GM12878 (cell line): Measurements from ENCODE around the gene NCKAP5. TPM values are rescaled to one million over a fixed set of nuclear protein-coding genes. Genes with fewer than 3 reads are reported as not detected.

Source experiments
- ATAC-seq: fragments of 200-7000 bp; cut with Tn5 transposase; 3 replicates; pipeline ENCODE4 v1.9.1; 2020; ENCODE audit warnings: mild to moderate bottlenecking, moderate library complexity
- BruUV-seq: library from RNA; stranded (reverse); fragments of 400-500 nt; replicated peaks from 2 replicates; lab custom pipeline; 2021; lab: Mats Ljungman, UMichigan
- CTCF ChIA-PET: fragments of 300-600 bp; sonication (Branson Sonifier 250); formaldehyde crosslinking; extraction: SDS; loops from one replicate; lab custom pipeline; 2021; ENCODE audit warnings: inconsistent platforms; lab: Yijun Ruan, JAX
- POLR2A ChIA-PET: fragments of 350-600 bp; formaldehyde crosslinking; extraction: SDS; loops from one replicate; lab custom pipeline; 2021; ENCODE audit warnings: inconsistent platforms; lab: Charles Lee
- RAD21 ChIA-PET: fragments of 300-600 bp; sonication (Branson Sonifier 250); formaldehyde crosslinking; loops from one replicate; lab custom pipeline; 2023; ENCODE audit warnings: antibody characterized with exemption; ENCODE audit not compliant: unreplicated experiment; lab: Charles Lee
- SMC1A ChIA-PET: fragments of 300-600 bp; sonication (Branson Sonifier 250); formaldehyde crosslinking; loops from one replicate; lab custom pipeline; 2023; ENCODE audit not compliant: unreplicated experiment, uncharacterized antibody; lab: Charles Lee
- DNase-seq: peaks from one replicate; pipeline ENCODE4 v3.0.0-alpha.2; 2011; ENCODE audit warnings: low read depth, low spot score
- FAIRE-seq: peaks from 3 replicates; lab custom pipeline; 2011; peaks lifted over from hg19 to GRCh38; lab: Jason Lieb, UNC
- H2AFZ ChIP-seq: 2 replicates; pipeline ENCODE4 v1.6.0; 2011; ENCODE audit warnings: low read depth, low read length, control low read depth; ENCODE audit not compliant: control insufficient read depth
- H3K27ac ChIP-seq: 2 replicates; pipeline ENCODE4 v1.5.1; 2011; ENCODE audit warnings: control low read depth; ENCODE audit not compliant: control insufficient read depth, insufficient read depth
- H3K27me3 ChIP-seq, 2 experiments: replicated peaks in 1 of 2; 2 replicates each; pipeline versions ENCODE4 v1.6.0 to v1.6.1; 2011; ENCODE audit warnings: low read length in 1 of 2; ENCODE audit not compliant: control insufficient read depth in 2 of 2, insufficient read depth in 2 of 2
- H3K36me3 ChIP-seq, 2 experiments: 2 replicates each; pipeline ENCODE4 v1.5.1; 2011; ENCODE audit warnings: low read length in 1 of 2; ENCODE audit not compliant: control insufficient read depth in 2 of 2, insufficient read depth in 2 of 2
- H3K4me1 ChIP-seq: 2 replicates; pipeline ENCODE4 v1.6.1; 2011; ENCODE audit warnings: mild to moderate bottlenecking, low read length, moderate library complexity, mixed read lengths; ENCODE audit not compliant: control insufficient read depth, insufficient read depth
- H3K4me2 ChIP-seq: 2 replicates; pipeline ENCODE4 v1.6.0; 2011; ENCODE audit warnings: control low read depth; ENCODE audit not compliant: control insufficient read depth, insufficient read depth
- H3K4me3 ChIP-seq: fragments of 200-600 bp; sonication (generic); 2 replicates; pipeline ENCODE4 v1.5.1; 2016
- H3K79me2 ChIP-seq: 2 replicates; pipeline ENCODE4 v1.6.0; 2011; ENCODE audit warnings: low read length; ENCODE audit not compliant: control insufficient read depth, insufficient read depth
- H3K9ac ChIP-seq: 2 replicates; pipeline ENCODE4 v1.8.0; 2011; ENCODE audit warnings: low read length, control low read depth, mixed read lengths; ENCODE audit not compliant: control insufficient read depth, insufficient read depth
- H3K9me3 ChIP-seq: replicated peaks from 3 replicates; pipeline ENCODE4 v1.5.1; 2011; ENCODE audit warnings: mild to moderate bottlenecking, low read length; ENCODE audit not compliant: control insufficient read depth, insufficient read depth
- H4K20me1 ChIP-seq: 2 replicates; pipeline ENCODE4 v1.6.0; 2011; ENCODE audit not compliant: control insufficient read depth, insufficient read depth
- BCLAF1 ChIP-seq: fragments of 450-650 bp; IDR thresholded peaks from 2 replicates; pipeline ENCODE4 v1.6.1; 2017; ENCODE audit warnings: antibody characterized with exemption, mild to moderate bottlenecking, moderate library complexity
- ESRRA ChIP-seq: IDR thresholded peaks from 2 replicates; pipeline ENCODE4 v1.6.1; 2012; ENCODE audit warnings: mild to moderate bottlenecking, low read length, improper control_type of control experiment
- HSF1 ChIP-seq: fragments of 150-350 bp; IDR thresholded peaks from 2 replicates; pipeline ENCODE4 v1.6.1; 2014; ENCODE audit warnings: mild to moderate bottlenecking, low read depth, low read length
- LARP7 ChIP-seq: fragments of 450-650 bp; IDR thresholded peaks from 2 replicates; pipeline ENCODE4 v1.6.1; 2017; ENCODE audit warnings: mild to moderate bottlenecking
- MXI1 ChIP-seq: fragments of 150-350 bp; IDR thresholded peaks from 2 replicates; pipeline ENCODE4 v1.6.1; 2011; ENCODE audit warnings: low read depth, mild to moderate bottlenecking, inconsistent platforms, low read length, improper control_type of control experiment
- NR2C1 ChIP-seq: fragments of 450-650 bp; IDR thresholded peaks from 2 replicates; pipeline ENCODE4 v1.6.1; 2017; ENCODE audit warnings: antibody characterized with exemption, mild to moderate bottlenecking, moderate library complexity
- SRF ChIP-seq, 2 experiments: IDR thresholded peaks; 2 replicates each; pipeline ENCODE4 v1.6.1; 2011; ENCODE audit warnings: low read depth in 2 of 2, low read length in 2 of 2, mild to moderate bottlenecking in 1 of 2, moderate library complexity in 1 of 2
- YBX1 ChIP-seq: fragments of 450-650 bp; IDR thresholded peaks from 2 replicates; pipeline ENCODE4 v1.6.1; 2016; ENCODE audit warnings: antibody characterized with exemption
- ZNF24 ChIP-seq: fragments of 450-650 bp; IDR thresholded peaks from 2 replicates; pipeline ENCODE4 v1.6.1; 2017; ENCODE audit warnings: antibody characterized with exemption, mild to moderate bottlenecking
- WGBS: methylation state at CpG from one replicate; pipeline ENCODE4 v1.1.6; 2016; ENCODE audit warnings: low lambda C conversion rate; ENCODE audit not compliant: insufficient replicate concordance, insufficient coverage; ENCODE audit errors: missing lambda C conversion rate; 5-methylcytosine and 5-hydroxymethylcytosine counted together
- in situ Hi-C: fragments of 300-500 bp; cut with MboI; formaldehyde crosslinking; loops from 9 replicates; pipeline ENCODE4 v1.14.3; 2018; ENCODE audit warnings: mixed read lengths
- intact Hi-C: fragments of 100-400 bp; cut with micrococcal nuclease; formaldehyde crosslinking; loops from one replicate; pipeline ENCODE4 v1.14.2; 2022; ENCODE audit not compliant: unreplicated experiment
- polyA plus RNA-seq, 11 experiments: library from polyadenylated mRNA; depleted of rRNA in 4 of 11; unstranded in 6 of 11; stranded (reverse) in 5 of 11; fragments of >200 nt; fragmentation: Nextera tagmentation in 4 of 11; fragmentation: Illumina TruSeq in 1 of 11; extraction: Ambion mirVana in 4 of 11; extraction: Trizol in 1 of 11; gene quantifications; 1 replicate in 1 of 11; 2 replicates in 10 of 11; pipeline versions ENCODE4 v1.2.1 to v1.2.3, GENCODE V29; 2011 to 2016; ENCODE audit warnings: inconsistent platforms in 2 of 11, missing spikeins in 2 of 11, low read depth in 1 of 11
- total RNA-seq, 4 experiments: library from RNA; depleted of rRNA in 3 of 4; stranded (reverse); fragments of >200 nt in 3 of 4; fragmentation: Illumina TruSeq in 1 of 4; extraction: Trizol in 1 of 4; gene quantifications; 2 replicates each; pipeline versions ENCODE4 v1.2.1 to v1.2.3, GENCODE V29; 2013 to 2021
- TF ChIP-seq, protein P1 (sequence below): IDR thresholded peaks from 2 replicates; pipeline ENCODE4 v1.6.1; 2011; ENCODE audit warnings: mild to moderate bottlenecking, low read depth, low read length, moderate library complexity; ENCODE audit not compliant: insufficient replicate concordance

NCKAP5 gene
- total and polyA plus RNA-seq, 10 of the 15 experiments (the other 5 are each of a cell fraction or from before 2014, with no cell fraction given), result 0.06 to 0.44 (median 0.16) TPM

DNA sequence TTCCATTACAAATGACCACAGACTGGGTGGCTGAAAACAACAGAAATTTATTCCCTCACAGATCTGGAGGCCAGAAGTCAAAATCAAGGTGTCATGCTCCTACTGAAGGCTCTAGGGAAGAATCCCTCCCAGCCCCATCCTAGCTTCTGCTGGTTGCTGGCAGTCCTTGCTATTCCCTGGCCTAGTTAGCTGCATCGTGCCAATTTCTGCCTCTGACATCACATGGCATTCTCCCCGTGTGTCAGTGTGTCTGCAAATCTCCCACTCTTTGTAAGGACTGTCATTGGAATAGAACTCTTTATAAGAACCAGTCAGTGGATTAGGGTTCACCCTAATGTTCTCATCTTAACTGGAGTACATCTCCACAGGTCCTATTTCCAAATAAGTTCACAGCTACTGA, 30.5 kb upstream of the NCKAP5 start:
- FAIRE-seq (no peak), ATAC-seq (no peak), DNase-seq (no peak)
- CTCF ChIA-PET, result no interaction called here
- Histone ChIP-seq H3K4me1 (no peaks in the 10 kb centered on the region), H3K27me3 (peaks cover 0 to 2% of the 10 kb centered on the region in 2 experiments; a peak in 2 of 4 replicates), H3K79me2 (no peaks in the 10 kb centered on the region), H3K27ac (no peak overlapping the region), H3K9me3 (no peaks in the 10 kb centered on the region), H3K4me2 (no peak overlapping the region), H4K20me1 (no peaks in the 10 kb centered on the region), H3K36me3 (no peaks in the 10 kb centered on the region), H2AFZ (no peak overlapping the region), H3K9ac (no peak overlapping the region), H3K4me3 (no peak overlapping the region)
- in situ Hi-C loops (no loop called here), intact Hi-C loops (no loop called here)
- POLR2A ChIA-PET, result no interaction called here
- no TSS peak for BruUV-seq
- RAD21 ChIA-PET, result no interaction called here
- SMC1A ChIA-PET, result no interaction called here
- 0% methylated on average over 2 of the region's 2 CpGs for WGBS
- TF ChIP-seq HSF1, result no peak
- no peak for TF ChIP-seq MXI1
- no peak for TF ChIP-seq ZNF24
- no peak for TF ChIP-seq SRF (IDR thresholded peaks at IDR 0.05; ENCODE audit: low read depth in 2 of 2, low read length in 2 of 2)
- TF ChIP-seq ESRRA, result no peak

DNA sequence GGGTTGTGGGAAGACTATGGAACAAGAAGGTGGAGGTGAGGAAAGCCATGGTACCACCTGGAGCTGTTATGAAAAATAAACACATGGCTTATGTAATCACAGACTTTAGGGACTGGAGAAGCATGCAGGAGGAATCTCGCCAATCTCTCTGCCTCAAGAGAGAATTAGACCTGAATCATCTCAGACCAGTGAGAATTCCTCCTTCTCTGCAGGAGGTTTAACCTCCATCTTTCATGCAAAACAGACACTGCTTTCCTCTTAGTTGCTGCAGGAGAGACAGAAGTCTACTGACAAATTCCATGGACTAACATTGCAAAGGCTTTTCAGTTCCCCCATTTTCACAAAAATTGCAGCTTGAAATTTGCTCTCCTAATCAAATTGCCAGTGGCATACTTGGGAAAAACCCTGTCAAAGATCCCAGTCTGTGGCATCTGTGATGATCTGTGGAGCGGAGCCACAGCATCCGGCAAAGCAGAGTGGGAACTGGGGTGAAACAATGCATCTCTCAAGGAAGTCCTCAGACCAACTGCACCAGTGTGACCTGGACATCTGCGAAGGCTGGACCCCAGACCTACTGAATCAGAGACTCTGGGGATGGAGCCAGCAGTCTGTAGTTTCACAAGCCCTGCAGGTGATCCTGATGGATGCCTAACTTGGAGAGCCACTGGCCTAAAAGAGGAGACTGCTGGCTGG, 28.6 kb upstream of the NCKAP5 start:
- DNase-seq (no peak), ATAC-seq (no peak), FAIRE-seq (no peak)
- Histone ChIP-seq H3K9ac (no peak overlapping the region), H3K4me2 (no peak overlapping the region), H2AFZ (no peak overlapping the region), H3K4me3 (no peak overlapping the region), H3K36me3 (no peaks in the 10 kb centered on the region), H4K20me1 (no peaks in the 10 kb centered on the region), H3K4me1 (no peaks in the 10 kb centered on the region), H3K27ac (no peak overlapping the region), H3K79me2 (no peaks in the 10 kb centered on the region), H3K9me3 (no peaks in the 10 kb centered on the region), H3K27me3 (peaks cover 0 to 2% of the 10 kb centered on the region in 2 experiments; a peak in 2 of 4 replicates)
- BruUV-seq, result no TSS peak
- WGBS, result 8% methylated on average over 4 of the region's 4 CpGs
- SMC1A ChIA-PET, result no interaction called here
- RAD21 ChIA-PET, result no interaction called here
- in situ Hi-C loops (no loop called here), intact Hi-C loops (no loop called here)
- POLR2A ChIA-PET, result no interaction called here
- CTCF ChIA-PET, result no interaction called here
- TF ChIP-seq NR2C1 (no peak), BCLAF1 (no peak), YBX1 (no peak), LARP7 (no peak)
- TF ChIP-seq, protein P1, sequence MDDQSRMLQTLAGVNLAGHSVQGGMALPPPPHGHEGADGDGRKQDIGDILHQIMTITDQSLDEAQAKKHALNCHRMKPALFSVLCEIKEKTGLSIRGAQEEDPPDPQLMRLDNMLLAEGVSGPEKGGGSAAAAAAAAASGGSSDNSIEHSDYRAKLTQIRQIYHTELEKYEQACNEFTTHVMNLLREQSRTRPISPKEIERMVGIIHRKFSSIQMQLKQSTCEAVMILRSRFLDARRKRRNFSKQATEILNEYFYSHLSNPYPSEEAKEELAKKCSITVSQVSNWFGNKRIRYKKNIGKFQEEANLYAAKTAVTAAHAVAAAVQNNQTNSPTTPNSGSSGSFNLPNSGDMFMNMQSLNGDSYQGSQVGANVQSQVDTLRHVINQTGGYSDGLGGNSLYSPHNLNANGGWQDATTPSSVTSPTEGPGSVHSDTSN, result no peak
